ENCODE data around the gene PALM.

PALM gene

GRCh38 chr19:752652-753517, 44.1 kb downstream of the PALM start:
- H3K9me3 ChIP-seq (ENCODE audit: control insufficient read depth in 2 of 2, low read length in 2 of 2) = no peaks in the 10 kb centered on the region
- peaks cover 24 to 42% of the 10 kb centered on the region in 2 donors for H3K4me1 ChIP-seq (ENCODE audit: control insufficient read depth in 2 of 2, insufficient read depth in 2 of 2, low read length in 2 of 2)
- no peaks in the 10 kb centered on the region for H3K27me3 ChIP-seq (ENCODE audit: control insufficient read depth in 2 of 2, insufficient read depth in 2 of 2, low read length in 2 of 2)
- H3K9ac ChIP-seq (ENCODE audit: low read depth in 1 of 2, low read length in 2 of 2) = peak overlapping the region; percentile 66 to 79
- H3K4me3 ChIP-seq (ENCODE audit: low read length in 2 of 2) = peak overlapping the region; percentile 68 to 71
- H3K27ac ChIP-seq (ENCODE audit: low read depth in 2 of 2, low read length in 2 of 2) = peak overlapping the region; percentile 99
- peaks cover 14 to 18% of the 10 kb centered on the region in 2 donors for H3K36me3 ChIP-seq (ENCODE audit: control insufficient read depth in 2 of 2, insufficient read depth in 2 of 2, low read length in 2 of 2)

GRCh38 chr19:754530-754929, 45.8 kb downstream of the PALM start:
- Histone ChIP-seq H3K9me3 (ENCODE audit: control insufficient read depth in 2 of 2, low read length in 2 of 2) (no peaks in the 10 kb centered on the region), H3K27ac (ENCODE audit: low read depth in 2 of 2, low read length in 2 of 2) (peak overlapping the region; percentile 82 to 84), H3K27me3 (ENCODE audit: control insufficient read depth in 2 of 2, insufficient read depth in 2 of 2, low read length in 2 of 2) (no peaks in the 10 kb centered on the region), H3K4me3 (ENCODE audit: low read length in 2 of 2) (peak overlapping the region; percentile 44 to 46), H3K4me1 (ENCODE audit: control insufficient read depth in 2 of 2, insufficient read depth in 2 of 2, low read length in 2 of 2) (peaks cover 21 to 34% of the 10 kb centered on the region in 2 donors), H3K36me3 (ENCODE audit: control insufficient read depth in 2 of 2, insufficient read depth in 2 of 2, low read length in 2 of 2) (peaks cover 20 to 24% of the 10 kb centered on the region in 2 donors), H3K9ac (ENCODE audit: low read depth in 1 of 2, low read length in 2 of 2) (peak overlapping the region; percentile 24 to 64)

GRCh38 chr19:755063-755462, 46.3 kb downstream of the PALM start:
- peaks cover 21 to 34% of the 10 kb centered on the region in 2 donors for H3K4me1 ChIP-seq (ENCODE audit: control insufficient read depth in 2 of 2, insufficient read depth in 2 of 2, low read length in 2 of 2)
- peaks cover 25 to 29% of the 10 kb centered on the region in 2 donors for H3K36me3 ChIP-seq (ENCODE audit: control insufficient read depth in 2 of 2, insufficient read depth in 2 of 2, low read length in 2 of 2)
- H3K4me3 ChIP-seq (ENCODE audit: low read length in 2 of 2) = peak overlapping the region; percentile 46 to 54
- H3K9me3 ChIP-seq (ENCODE audit: control insufficient read depth in 2 of 2, low read length in 2 of 2) = no peaks in the 10 kb centered on the region
- peak overlapping the region; percentile 82 to 84 for H3K27ac ChIP-seq (ENCODE audit: low read depth in 2 of 2, low read length in 2 of 2)
- H3K27me3 ChIP-seq (ENCODE audit: control insufficient read depth in 2 of 2, insufficient read depth in 2 of 2, low read length in 2 of 2) = no peaks in the 10 kb centered on the region
- peak overlapping the region; percentile 32 to 64 for H3K9ac ChIP-seq (ENCODE audit: low read depth in 1 of 2, low read length in 2 of 2)

- no peaks in the 10 kb centered on the region for H3K9me3 ChIP-seq (ENCODE audit: control insufficient read depth in 2 of 2, low read length in 2 of 2)
- peak overlapping the region in 1 of 2 donors; percentile 34 for H3K9ac ChIP-seq (ENCODE audit: low read depth in 1 of 2, low read length in 2 of 2)
- H3K4me1 ChIP-seq (ENCODE audit: control insufficient read depth in 2 of 2, insufficient read depth in 2 of 2, low read length in 2 of 2) = peaks cover 21 to 30% of the 10 kb centered on the region in 2 donors
- no peaks in the 10 kb centered on the region for H3K27me3 ChIP-seq (ENCODE audit: control insufficient read depth in 2 of 2, insufficient read depth in 2 of 2, low read length in 2 of 2)
- H3K4me3 ChIP-seq (ENCODE audit: low read length in 2 of 2) = no peak overlapping the region
- H3K27ac ChIP-seq (ENCODE audit: low read depth in 2 of 2, low read length in 2 of 2) = peak overlapping the region; percentile 82 to 84
- peaks cover 31% of the 10 kb centered on the region in 2 donors for H3K36me3 ChIP-seq (ENCODE audit: control insufficient read depth in 2 of 2, insufficient read depth in 2 of 2, low read length in 2 of 2)
Measured at GRCh38 chr19:756236-756635, 47.5 kb downstream of the PALM start.

- H3K9ac ChIP-seq (ENCODE audit: low read depth in 1 of 2, low read length in 2 of 2) = no peak overlapping the region
- no peak overlapping the region for H3K4me3 ChIP-seq (ENCODE audit: low read length in 2 of 2)
- H3K4me1 ChIP-seq (ENCODE audit: control insufficient read depth in 2 of 2, insufficient read depth in 2 of 2, low read length in 2 of 2) = peaks cover 21 to 30% of the 10 kb centered on the region in 2 donors
- peaks cover 36% of the 10 kb centered on the region in 2 donors for H3K36me3 ChIP-seq (ENCODE audit: control insufficient read depth in 2 of 2, insufficient read depth in 2 of 2, low read length in 2 of 2)
- H3K9me3 ChIP-seq (ENCODE audit: control insufficient read depth in 2 of 2, low read length in 2 of 2) = peaks cover 0 to 2% of the 10 kb centered on the region in 2 donors
- H3K27me3 ChIP-seq (ENCODE audit: control insufficient read depth in 2 of 2, insufficient read depth in 2 of 2, low read length in 2 of 2) = no peaks in the 10 kb centered on the region
- H3K27ac ChIP-seq (ENCODE audit: low read depth in 2 of 2, low read length in 2 of 2) = peak overlapping the region in 1 of 2 donors; percentile 8
Measured at GRCh38 chr19:756821-757688, 48.3 kb downstream of the PALM start.

- peaks cover 0 to 2% of the 10 kb centered on the region in 2 donors for H3K9me3 ChIP-seq (ENCODE audit: control insufficient read depth in 2 of 2, low read length in 2 of 2)
- H3K4me1 ChIP-seq (ENCODE audit: control insufficient read depth in 2 of 2, insufficient read depth in 2 of 2, low read length in 2 of 2) = peaks cover 18 to 27% of the 10 kb centered on the region in 2 donors
Measured at GRCh38 chr19:757811-758668, 49.3 kb downstream of the PALM start.

GRCh38 chr19:763181-763580, 54.4 kb downstream of the PALM start:
- H3K4me1 ChIP-seq (ENCODE audit: control insufficient read depth in 2 of 2, insufficient read depth in 2 of 2, low read length in 2 of 2) = no peaks in the 10 kb centered on the region
- H3K4me3 ChIP-seq (ENCODE audit: low read length in 2 of 2) = no peak overlapping the region
- H3K36me3 ChIP-seq (ENCODE audit: control insufficient read depth in 2 of 2, insufficient read depth in 2 of 2, low read length in 2 of 2) = peaks cover 32 to 35% of the 10 kb centered on the region in 2 donors
- H3K27me3 ChIP-seq (ENCODE audit: control insufficient read depth in 2 of 2, insufficient read depth in 2 of 2, low read length in 2 of 2) = no peaks in the 10 kb centered on the region
- no peak overlapping the region for H3K9ac ChIP-seq (ENCODE audit: low read depth in 1 of 2, low read length in 2 of 2)
- peaks cover 0 to 2% of the 10 kb centered on the region in 2 donors for H3K9me3 ChIP-seq (ENCODE audit: control insufficient read depth in 2 of 2, low read length in 2 of 2)
- no peak overlapping the region for H3K27ac ChIP-seq (ENCODE audit: low read depth in 2 of 2, low read length in 2 of 2)

More at GRCh38 chr19:757811-758668, 49.3 kb downstream of the PALM start:
- Histone ChIP-seq H3K27me3 (ENCODE audit: control insufficient read depth in 2 of 2, insufficient read depth in 2 of 2, low read length in 2 of 2) (no peaks in the 10 kb centered on the region), H3K9ac (ENCODE audit: low read depth in 1 of 2, low read length in 2 of 2) (no peak overlapping the region), H3K27ac (ENCODE audit: low read depth in 2 of 2, low read length in 2 of 2) (no peak overlapping the region), H3K36me3 (ENCODE audit: control insufficient read depth in 2 of 2, insufficient read depth in 2 of 2, low read length in 2 of 2) (peaks cover 36% of the 10 kb centered on the region in 2 donors), H3K4me3 (ENCODE audit: low read length in 2 of 2) (no peak overlapping the region)

- Histone ChIP-seq H3K27me3 (ENCODE audit: control insufficient read depth in 2 of 2, insufficient read depth in 2 of 2, low read length in 2 of 2) (no peaks in the 10 kb centered on the region), H3K9ac (ENCODE audit: low read depth in 1 of 2, low read length in 2 of 2) (no peak overlapping the region)
Measured at GRCh38 chr19:763869-764268, 55.1 kb downstream of the PALM start.

GRCh38 chr19:764301-764700, 55.6 kb downstream of the PALM start:
- no peaks in the 10 kb centered on the region for H3K27me3 ChIP-seq (ENCODE audit: control insufficient read depth in 2 of 2, insufficient read depth in 2 of 2, low read length in 2 of 2)
- peaks cover 0 to 2% of the 10 kb centered on the region in 2 donors for H3K9me3 ChIP-seq (ENCODE audit: control insufficient read depth in 2 of 2, low read length in 2 of 2)
- peaks cover 27 to 33% of the 10 kb centered on the region in 2 donors for H3K36me3 ChIP-seq (ENCODE audit: control insufficient read depth in 2 of 2, insufficient read depth in 2 of 2, low read length in 2 of 2)

More at GRCh38 chr19:763869-764268, 55.1 kb downstream of the PALM start:
- Histone ChIP-seq H3K4me1 (ENCODE audit: control insufficient read depth in 2 of 2, insufficient read depth in 2 of 2, low read length in 2 of 2) (no peaks in the 10 kb centered on the region), H3K4me3 (ENCODE audit: low read length in 2 of 2) (no peak overlapping the region), H3K9me3 (ENCODE audit: control insufficient read depth in 2 of 2, low read length in 2 of 2) (peaks cover 0 to 2% of the 10 kb centered on the region in 2 donors), H3K36me3 (ENCODE audit: control insufficient read depth in 2 of 2, insufficient read depth in 2 of 2, low read length in 2 of 2) (peaks cover 27 to 33% of the 10 kb centered on the region in 2 donors), H3K27ac (ENCODE audit: low read depth in 2 of 2, low read length in 2 of 2) (no peak overlapping the region)

More at GRCh38 chr19:764301-764700, 55.6 kb downstream of the PALM start:
- H3K27ac ChIP-seq (ENCODE audit: low read depth in 2 of 2, low read length in 2 of 2) = no peak overlapping the region
- H3K4me3 ChIP-seq (ENCODE audit: low read length in 2 of 2) = no peak overlapping the region
- H3K4me1 ChIP-seq (ENCODE audit: control insufficient read depth in 2 of 2, insufficient read depth in 2 of 2, low read length in 2 of 2) = no peaks in the 10 kb centered on the region
- H3K9ac ChIP-seq (ENCODE audit: low read depth in 1 of 2, low read length in 2 of 2) = no peak overlapping the region
